GM12891 (cell line): ENCODE measurements around the gene ESR1.

Experiments
- POLR2A ChIP-seq: IDR thresholded peaks from 2 replicates; pipeline ENCODE4 v1.6.1; 2011; ENCODE audit warnings: low read depth, low read length, control low read depth
- POLR2AphosphoS5 ChIP-seq: IDR thresholded peaks from 2 replicates; pipeline ENCODE4 v1.6.1; 2011; ENCODE audit warnings: low read depth, low read length, control low read depth
- SPI1 ChIP-seq: IDR thresholded peaks from 2 replicates; pipeline ENCODE4 v1.6.1; 2011; ENCODE audit warnings: low read depth, low read length, control low read depth
- TAF1 ChIP-seq: IDR thresholded peaks from 2 replicates; pipeline ENCODE4 v1.6.1; 2011; ENCODE audit warnings: low read depth, low read length, control low read depth

- TF ChIP-seq POLR2A: no peak
- no peak for TF ChIP-seq TAF1
- TF ChIP-seq POLR2AphosphoS5: no peak
- TF ChIP-seq SPI1: no peak
These were observed 354.0 kb downstream of the ESR1 start for GRCh38 chr6:152161501-152161900.
